K562 (cell line): ENCODE data around the gene FMNL3. TPM values are rescaled to one million over a fixed set of nuclear protein-coding genes. Genes with fewer than 3 reads are reported as not detected.
A peak's percentile ranks its signal among the peaks of the same experiment; 100 is the strongest.

Experiments
- CBFB ChIP-seq: sonication (generic); formaldehyde crosslinking; IDR thresholded peaks from 2 replicates; pipeline ENCODE4 v1.4.0; 2020; ENCODE audit warnings: mild to moderate bottlenecking, missing genetic modification reagents
- CBX3 ChIP-seq, 2 experiments: IDR thresholded peaks; 1 replicate in 1 of 2; 2 replicates in 1 of 2; pipeline ENCODE4 v1.6.1; 2012; ENCODE audit warnings: inconsistent platforms in 2 of 2, low read length in 2 of 2, borderline replicate concordance in 1 of 2, control low read depth in 1 of 2
- CHD4 ChIP-seq: fragments of 200-600 bp; sonication (generic); IDR thresholded peaks from 3 replicates; pipeline ENCODE4 v1.6.1; 2012; ENCODE audit warnings: low read depth, mild to moderate bottlenecking, mixed read lengths, low read length, inconsistent platforms; ENCODE audit not compliant: insufficient read depth, insufficient replicate concordance, poor library complexity, severe bottlenecking
- CTBP1 ChIP-seq: fragments of 450-650 bp; IDR thresholded peaks from 2 replicates; pipeline ENCODE4 v1.6.1; 2016; ENCODE audit warnings: borderline replicate concordance
- ELF4 ChIP-seq: fragments of 450-650 bp; formaldehyde crosslinking; IDR thresholded peaks from 2 replicates; pipeline ENCODE4 v1.4.0; 2022; ENCODE audit warnings: missing genetic modification characterization
- ESRRA ChIP-seq: fragments of 450-650 bp; IDR thresholded peaks from 2 replicates; pipeline ENCODE4 v1.6.1; 2014; ENCODE audit warnings: low read depth, mild to moderate bottlenecking, moderate library complexity, borderline replicate concordance
- NFIX ChIP-seq: fragments of 250-450 bp; sonication (Bioruptor Pico); IDR thresholded peaks from 2 replicates; pipeline ENCODE4 v1.4.0; 2020; ENCODE audit warnings: low read depth, mild to moderate bottlenecking, moderate library complexity
- NFRKB ChIP-seq: fragments of 450-650 bp; IDR thresholded peaks from 2 replicates; pipeline ENCODE4 v1.6.1; 2016; ENCODE audit warnings: low read depth
- RBM25 ChIP-seq: fragments of 200-400 bp; formaldehyde crosslinking; IDR thresholded peaks from 2 replicates; pipeline ENCODE4 v1.6.1; 2018; ENCODE audit warnings: low read length, low read depth, moderate library complexity; ENCODE audit not compliant: severe bottlenecking
- SMARCC2 ChIP-seq: fragments of 450-650 bp; IDR thresholded peaks from 2 replicates; pipeline ENCODE4 v1.6.1; 2017; ENCODE audit warnings: antibody characterized with exemption, moderate library complexity, mild to moderate bottlenecking, low read depth
- TAF1 ChIP-seq: IDR thresholded peaks from 2 replicates; pipeline ENCODE4 v1.6.1; 2011; ENCODE audit warnings: mild to moderate bottlenecking, low read length, moderate library complexity; ENCODE audit not compliant: insufficient read depth, control insufficient read depth, severe bottlenecking; ENCODE audit errors: extremely low read depth
- TGIF2 ChIP-seq: sonication (generic); formaldehyde crosslinking; IDR thresholded peaks from 2 replicates; pipeline ENCODE4 v1.8.1; 2022; ENCODE audit warnings: mild to moderate bottlenecking, missing genetic modification reagents, moderate library complexity
- TRIM25 ChIP-seq: fragments of 450-650 bp; IDR thresholded peaks from 2 replicates; pipeline ENCODE4 v1.7.0; 2016; ENCODE audit warnings: borderline replicate concordance
- USF1 ChIP-seq: sonication (generic); formaldehyde crosslinking; IDR thresholded peaks from 2 replicates; pipeline ENCODE4 v1.9.0; 2022; ENCODE audit warnings: mild to moderate bottlenecking, missing genetic modification reagents
- XRCC5 ChIP-seq: fragments of 200-400 bp; formaldehyde crosslinking; IDR thresholded peaks from 2 replicates; pipeline ENCODE4 v1.6.1; 2017; ENCODE audit warnings: low read depth, mild to moderate bottlenecking, low read length
- ZBTB11 ChIP-seq, 3 experiments: fragments of 200-800 bp in 1 of 3; fragments of 250-450 bp in 1 of 3; fragments of 450-650 bp in 1 of 3; sonication (Bioruptor Pico) in 1 of 3; sonication (Bioruptor generic) in 1 of 3; formaldehyde crosslinking in 1 of 3; IDR thresholded peaks; 2 replicates each; pipeline versions ENCODE4 v1.6.1 to v1.8.0; 2016 to 2022; ENCODE audit warnings: mild to moderate bottlenecking in 2 of 3, missing genetic modification characterization in 2 of 3, missing compliant biosample characterization in 1 of 3, moderate library complexity in 1 of 3
- ZNF134 ChIP-seq: fragments of 250-450 bp; sonication (Bioruptor Pico); conservative IDR thresholded peaks from 2 replicates; pipeline ENCODE4 v1.4.0; 2020
- ZNF280B ChIP-seq: fragments of 250-450 bp; sonication (Bioruptor Pico); IDR thresholded peaks from 2 replicates; pipeline ENCODE4 v1.5.1; 2021; ENCODE audit warnings: mild to moderate bottlenecking
- polyA plus RNA-seq, 8 experiments: library from polyadenylated mRNA; depleted of rRNA in 4 of 8; stranded (reverse) in 5 of 8; unstranded in 3 of 8; fragments of >200 nt; fragmentation: Nextera tagmentation in 2 of 8; fragmentation: Illumina TruSeq in 1 of 8; extraction: Ambion mirVana in 2 of 8; extraction: Trizol in 1 of 8; gene quantifications; 2 replicates each; pipeline versions ENCODE4 v1.2.1 to v1.2.3, GENCODE V29; 2011 to 2014; ENCODE audit warnings: inconsistent platforms in 1 of 8, missing spikeins in 1 of 8
- total RNA-seq, 7 experiments: library from RNA; depleted of rRNA in 6 of 7; stranded (reverse); fragments of >200 nt in 6 of 7; fragmentation: Illumina TruSeq in 2 of 7; extraction: Trizol in 2 of 7; gene quantifications; 2 replicates each; pipeline versions ENCODE4 v1.2.1 to v1.2.3, GENCODE V29; 2011 to 2021; ENCODE audit warnings: low replicate concordance in 1 of 7

The FMNL3 gene
- total and polyA plus RNA-seq, 9 of the 15 experiments (the other 6 are each of a cell fraction or from before 2014, with no cell fraction given): 0.49 to 14.4 (median 6.8) TPM

- TF ChIP-seq ZBTB11 (CRISPR knock-in tag; IDR thresholded peaks at IDR 0.05) (peak in 1 of 3 experiments; percentile 66; a peak in 2 of 6 replicates), XRCC5 (no peak), CTBP1 (no peak), CBFB (peak; percentile 20; the same call in 1 of the 2 replicates), RBM25 (no peak), NFRKB (peak; percentile 40; the same call in 1 of the 2 replicates), ELF4 (CRISPR knock-in tag) (no peak), NFIX (CRISPR knock-in tag) (no peak), ESRRA (no peak), TRIM25 (no peak), CHD4 (no peak), CBX3 (IDR thresholded peaks at IDR 0.05; ENCODE audit: borderline replicate concordance in 1 of 2, low read length in 2 of 2) (0 out of 3 replicates have a peak, but pooled peaks of 1 of the 2 experiments have one; percentile 11), ZNF134 (CRISPR knock-in tag) (no peak), ZNF280B (CRISPR knock-in tag) (no peak), TAF1 (peak; percentile 56), SMARCC2 (no peak), USF1 (CRISPR knock-in tag) (no peak), TGIF2 (CRISPR knock-in tag) (no peak)
These were observed 44.0 kb downstream of the FMNL3 start (continued) for GRCh38 chr12:49662998-49663843.
